Right lobe of liver (tissue), 6 donors: ENCODE data around the gene ZNF438. TPM values are rescaled to one million over a fixed set of nuclear protein-coding genes. Genes with fewer than 3 reads are reported as not detected.
"Not testable (repeated sequence)": the region's sequence is repeated elsewhere in the genome, so short reads cannot be mapped to it uniquely, and the experiment has no call there.

Source experiments
- ATAC-seq, 4 donors: fragments of 200-7000 bp; cut with Tn5 transposase; one replicate each; pipeline ENCODE4 v1.9.1; 2020; ENCODE audit warnings: mild to moderate bottlenecking in 4 of 4, moderate library complexity in 4 of 4
- DNase-seq, 3 donors: peaks; one replicate each; pipeline ENCODE4 v3.0.0-alpha.2; 2020
- H3K27ac ChIP-seq, 3 donors: fragments of 200-600 bp; one replicate each; pipeline ENCODE4 v1.8.0; 2022
- H3K27me3 ChIP-seq, 2 donors: fragments of 200-600 bp; one replicate each; pipeline ENCODE4 v1.8.0; 2022
- H3K36me3 ChIP-seq, 4 donors: fragments of 200-600 bp; sonication (generic) in 1 of 4; one replicate each; pipeline versions ENCODE4 v1.5.1 to v1.8.0; 2017 to 2022; ENCODE audit warnings: control low read depth in 1 of 4
- H3K4me1 ChIP-seq, 4 donors: fragments of 200-600 bp; sonication (generic) in 1 of 4; one replicate each; pipeline versions ENCODE4 v1.5.1 to v1.8.0; 2017 to 2022; ENCODE audit warnings: control low read depth in 1 of 4
- H3K4me3 ChIP-seq, 3 donors: fragments of 200-600 bp; one replicate each; pipeline ENCODE4 v1.8.0; 2022
- H3K9me3 ChIP-seq, 4 donors: fragments of 200-600 bp; sonication (generic) in 1 of 4; one replicate each; pipeline versions ENCODE4 v1.5.1 to v1.8.0; 2017 to 2022; ENCODE audit warnings: control low read depth in 1 of 4
- CTCF ChIP-seq, 4 donors: fragments of 200-600 bp in 3 of 4; fragments of 450-650 bp in 1 of 4; IDR thresholded peaks; one replicate each; pipeline versions ENCODE4 v1.5.1 to v1.8.0; 2016 to 2022; ENCODE audit warnings: antibody characterized with exemption in 4 of 4, mild to moderate bottlenecking in 2 of 4
- POLR2A ChIP-seq: fragments of 450-650 bp; IDR thresholded peaks from one replicate; pipeline ENCODE4 v1.6.1; 2017; ENCODE audit warnings: antibody characterized with exemption, mild to moderate bottlenecking
- WGBS: methylation state at CpG from one replicate; pipeline ENCODE4 v1.1.6; 2018; ENCODE audit warnings: low coverage, low lambda C conversion rate; ENCODE audit not compliant: insufficient coverage; ENCODE audit errors: missing lambda C conversion rate; 5-methylcytosine and 5-hydroxymethylcytosine counted together
- intact Hi-C, 2 donors: fragments of 100-400 bp; cut with DNase I; formaldehyde crosslinking; loops; one replicate each; pipeline versions ENCODE4 v1.11.2 to v1.14.1; 2022
- total RNA-seq, 6 experiments: library from RNA; depleted of rRNA in 2 of 6; stranded (reverse); fragments of >200 nt in 2 of 6; fragmentation: NEBNext Ultra II Directional in 3 of 6; extraction: Animal tissue kit (Norgen Biotek cat#: 25700) in 3 of 6; gene quantifications; one replicate each; pipeline versions ENCODE4 v1.1.0 to v1.2.4, GENCODE V29; 2016 to 2023
- donor health status: DM: no; HTN: yes; CAD: no.
- donor health status: DM: no; HTN: no; CAD: no.
- donor health status: DM: no; HTN: no; CAD: no.
- donor health status: DM: no; HTN: yes; CAD: no.
- donor health status: DM: no; HTN: yes; CAD: no.

The ZNF438 gene
- total RNA-seq, 6 experiments from 2014 or later, result 2.5 to 5.2 (median 3.3) TPM

GRCh38 chr10:30962522-30962921 lies 69.1 kb downstream of the ZNF438 start:
- Histone ChIP-seq H3K9me3 (no peaks in the 10 kb centered on the region), H3K27ac (no peak overlapping the region), H3K4me3 (no peak overlapping the region), H3K36me3 (no peaks in the 10 kb centered on the region), H3K27me3 (no peaks in the 10 kb centered on the region), H3K4me1 (peaks cover 0 to 12% (median 3%) of the 10 kb centered on the region in 4 donors)
- intact Hi-C loops, result no loop called here
- WGBS, result 78% methylated on average over 4 of the region's 4 CpGs
- ATAC-seq (no peak), DNase-seq (no peak)
- TF ChIP-seq CTCF (IDR thresholded peaks at IDR 0.05), result no peak
- TF ChIP-seq POLR2A, result no peak

DNA sequence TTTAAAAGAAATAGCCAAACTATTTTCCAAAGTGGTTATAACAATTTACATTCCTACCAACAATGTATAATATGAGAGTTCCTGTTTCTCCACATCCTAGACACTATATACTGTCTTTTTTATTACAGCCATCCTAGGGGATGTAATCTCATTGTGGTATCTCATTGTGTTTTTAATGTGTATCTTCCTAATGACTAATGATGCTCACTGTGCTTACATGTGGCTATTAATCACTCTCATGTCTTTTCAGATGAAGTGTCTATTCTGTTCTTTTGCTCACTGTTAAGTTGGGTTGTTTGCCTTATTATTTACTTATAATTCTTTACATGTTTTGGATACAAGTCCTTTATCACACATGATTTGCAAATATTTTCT lies 71.8 kb downstream of the ZNF438 start:
- Histone ChIP-seq H3K36me3 (no peaks in the 10 kb centered on the region), H3K27ac (no peak overlapping the region), H3K4me1 (peaks cover 0 to 9% (median 3%) of the 10 kb centered on the region in 4 donors), H3K4me3 (no peak overlapping the region), H3K27me3 (no peaks in the 10 kb centered on the region), H3K9me3 (no peaks in the 10 kb centered on the region)
- TF ChIP-seq POLR2A (no peak), CTCF (IDR thresholded peaks at IDR 0.05) (no peak)
- ATAC-seq, result no peak
- intact Hi-C loops, result no loop called here
- DNase-seq, result no peak

DNA sequence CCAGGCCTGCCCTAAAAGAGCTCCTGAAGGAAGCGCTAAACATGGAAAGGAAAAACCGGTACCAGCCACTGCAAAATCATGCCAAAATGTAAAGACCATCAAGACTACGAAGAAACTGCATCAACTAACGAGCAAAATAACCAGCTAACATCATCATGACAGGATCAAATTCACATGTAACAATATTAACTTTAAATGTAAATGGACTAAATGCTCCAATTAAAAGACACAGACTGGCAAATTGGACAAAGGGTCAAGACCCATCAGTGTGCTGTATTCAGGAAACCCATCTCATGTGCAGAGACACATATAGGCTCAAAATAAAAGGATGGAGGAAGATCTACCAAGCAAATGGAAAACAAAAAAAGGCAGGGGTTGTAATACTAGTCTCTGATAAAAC lies 82.4 kb downstream of the ZNF438 start:
- ATAC-seq, intact Hi-C loops: not testable (repeated sequence)
- WGBS, result 83% methylated on average over 2 of the region's 4 CpGs

DNA sequence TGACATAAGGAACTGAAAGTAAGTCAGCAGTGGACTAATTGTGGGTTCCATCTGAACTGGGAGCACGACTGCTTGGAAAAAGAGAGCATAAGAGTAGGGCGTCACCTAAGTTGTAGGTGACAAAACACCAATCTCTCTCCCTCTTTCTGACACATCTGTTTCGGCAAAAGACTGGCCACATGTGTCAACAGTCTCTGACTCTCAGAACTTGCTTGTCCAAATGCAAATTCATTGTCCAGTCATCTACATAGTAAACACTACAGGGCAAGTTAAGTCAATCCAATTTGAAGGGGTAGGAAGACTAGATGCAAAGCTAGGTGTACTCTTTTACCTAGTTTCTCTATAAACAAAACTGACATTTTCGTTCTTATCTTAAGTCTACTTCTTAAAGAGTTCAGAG lies 87.7 kb downstream of the ZNF438 start:
- intact Hi-C loops, result no loop called here
- ATAC-seq (no peak), DNase-seq (no peak)
- Histone ChIP-seq H3K9me3 (no peaks in the 10 kb centered on the region), H3K4me3 (no peak overlapping the region), H3K27me3 (no peaks in the 10 kb centered on the region), H3K27ac (no peak overlapping the region), H3K4me1 (peaks cover 0 to 13% (median 0%) of the 10 kb centered on the region in 4 donors), H3K36me3 (no peaks in the 10 kb centered on the region)
- WGBS, result 87% methylated on average over 3 of the region's 4 CpGs
- no peak for TF ChIP-seq POLR2A
- no peak for TF ChIP-seq CTCF (IDR thresholded peaks at IDR 0.05)

More for the DNA sequence above, 82.4 kb downstream of the ZNF438 start:
- not testable (repeated sequence) for DNase-seq, H3K4me3 ChIP-seq, H3K36me3 ChIP-seq, H3K9me3 ChIP-seq, H3K27me3 ChIP-seq, H3K27ac ChIP-seq, H3K4me1 ChIP-seq

GRCh38 chr10:30943451-30943850 lies 88.2 kb downstream of the ZNF438 start:
- DNase-seq, result no peak

More at GRCh38 chr10:30943451-30943850, 88.2 kb downstream of the ZNF438 start:
- H3K36me3 ChIP-seq, result no peaks in the 10 kb centered on the region
- intact Hi-C loops, result no loop called here
- H3K4me1 ChIP-seq, result peaks cover 0 to 13% (median 0%) of the 10 kb centered on the region in 4 donors
- H3K4me3 ChIP-seq, result no peak overlapping the region
- no peak for TF ChIP-seq CTCF (IDR thresholded peaks at IDR 0.05)
- no peak for TF ChIP-seq POLR2A
- no peak overlapping the region for H3K27ac ChIP-seq
- no peaks in the 10 kb centered on the region for H3K27me3 ChIP-seq
- ATAC-seq, result no peak
- H3K9me3 ChIP-seq, result no peaks in the 10 kb centered on the region
